Endothelial cell of umbilical vein (primary cell): ENCODE measurements around the gene SV2C. TPM values are rescaled to one million over a fixed set of nuclear protein-coding genes. Genes with fewer than 3 reads are reported as not detected.

Source experiments
- BruUV-seq: library from RNA; stranded (reverse); fragments of 400-500 nt; replicated peaks from 2 replicates; lab custom pipeline; 2021; lab: Mats Ljungman, UMichigan
- CTCF ChIA-PET: fragments of 300-600, 350-600 bp; sonication (Branson Sonifier 250); formaldehyde crosslinking; loops from one replicate; lab custom pipeline; 2021; ENCODE audit warnings: antibody characterized with exemption, inconsistent platforms; lab: Charles Lee
- POLR2A ChIA-PET: fragments of 300-600, 350-600 bp; sonication (Branson Sonifier 250); formaldehyde crosslinking; loops from one replicate; lab custom pipeline; 2021; ENCODE audit warnings: antibody characterized with exemption, inconsistent platforms; lab: Charles Lee
- DNase-seq: peaks from one replicate; pipeline ENCODE4 v3.0.0-alpha.2; 2011; ENCODE audit warnings: low read depth, low spot score
- FAIRE-seq: peaks from 2 replicates; lab custom pipeline; 2011; peaks lifted over from hg19 to GRCh38; lab: Jason Lieb, UNC
- H2AFZ ChIP-seq: 2 replicates; pipeline ENCODE4 v1.6.0; 2012; ENCODE audit warnings: low read depth, low read length, control low read depth, inconsistent platforms
- H3K27ac ChIP-seq: 2 replicates; pipeline ENCODE4 v1.5.1; 2011; ENCODE audit warnings: low read depth, mild to moderate bottlenecking, control low read depth, low read length, moderate library complexity; ENCODE audit not compliant: insufficient read depth
- H3K27me3 ChIP-seq, 2 experiments: 2 replicates each; pipeline versions ENCODE4 v1.6.0 to v1.6.1; 2011; ENCODE audit warnings: low read length in 2 of 2, mixed read lengths in 1 of 2; ENCODE audit not compliant: control insufficient read depth in 2 of 2, insufficient read depth in 2 of 2
- H3K36me3 ChIP-seq, 2 experiments: 2 replicates in 1 of 2; 3 replicates in 1 of 2; pipeline ENCODE4 v1.5.1; 2011; ENCODE audit warnings: low read length in 2 of 2, mild to moderate bottlenecking in 1 of 2, moderate library complexity in 1 of 2; ENCODE audit not compliant: control insufficient read depth in 2 of 2, insufficient read depth in 2 of 2; ENCODE audit errors: extremely low read depth in 1 of 2
- H3K4me1 ChIP-seq: 3 replicates; pipeline ENCODE4 v1.5.1; 2011; ENCODE audit warnings: mild to moderate bottlenecking, low read length; ENCODE audit not compliant: control insufficient read depth, insufficient read depth; ENCODE audit errors: extremely low read depth
- H3K4me2 ChIP-seq: 2 replicates; pipeline ENCODE4 v1.6.1; 2011; ENCODE audit warnings: low read length, control low read depth, mixed read lengths; ENCODE audit not compliant: insufficient read depth
- H3K4me3 ChIP-seq, 3 experiments: fragments of 200-600 bp in 1 of 3; sonication (generic), shearing (Covaris generic) in 1 of 3; replicated peaks in 1 of 3; 2 replicates each; pipeline ENCODE4 v1.5.1; 2011 to 2016; ENCODE audit warnings: control low read depth in 3 of 3, low read length in 3 of 3, mild to moderate bottlenecking in 2 of 3, inconsistent platforms in 1 of 3, low read depth in 1 of 3, moderate library complexity in 1 of 3; ENCODE audit not compliant: insufficient read depth in 1 of 3
- H3K79me2 ChIP-seq: 2 replicates; pipeline ENCODE4 v1.6.0; 2012; ENCODE audit warnings: low read length, inconsistent platforms; ENCODE audit not compliant: control insufficient read depth, insufficient read depth
- H3K9ac ChIP-seq: replicated peaks from 2 replicates; pipeline ENCODE3; 2011; ENCODE audit warnings: low read length, control low read depth; ENCODE audit not compliant: insufficient read depth; ENCODE audit errors: extremely low read depth
- H3K9me1 ChIP-seq: replicated peaks from 3 replicates; pipeline ENCODE4 v1.6.0; 2011; ENCODE audit warnings: mild to moderate bottlenecking, low read length; ENCODE audit not compliant: control insufficient read depth, insufficient read depth; ENCODE audit errors: extremely low read depth
- H3K9me3 ChIP-seq: replicated peaks from 2 replicates; pipeline ENCODE4 v1.5.1; 2012; ENCODE audit warnings: low read length, inconsistent platforms; ENCODE audit not compliant: control insufficient read depth, insufficient read depth
- H4K20me1 ChIP-seq: replicated peaks from 2 replicates; pipeline ENCODE3; 2011; ENCODE audit warnings: mild to moderate bottlenecking, low read length; ENCODE audit not compliant: control insufficient read depth, insufficient read depth; ENCODE audit errors: extremely low read depth
- CTCF ChIP-seq, 2 donors: IDR thresholded peaks; 1 replicate in 1 of 2; 2 replicates in 1 of 2; pipeline ENCODE4 v1.5.1; 2011; ENCODE audit warnings: low read length in 2 of 2, mild to moderate bottlenecking in 2 of 2, moderate library complexity in 2 of 2, control low read depth in 1 of 2, inconsistent platforms in 1 of 2, low read depth in 1 of 2; ENCODE audit not compliant: insufficient read depth in 1 of 2; ENCODE audit errors: extremely low read depth in 1 of 2
- EZH2 ChIP-seq: IDR thresholded peaks from 2 replicates; pipeline ENCODE4 v1.6.1; 2012; ENCODE audit warnings: borderline replicate concordance, low read depth, mild to moderate bottlenecking, moderate library complexity, low read length, inconsistent platforms; ENCODE audit not compliant: severe bottlenecking
- FOS ChIP-seq: IDR thresholded peaks from 2 replicates; pipeline ENCODE4 v1.6.1; 2011; ENCODE audit warnings: mild to moderate bottlenecking, low read length, moderate library complexity, borderline replicate concordance; ENCODE audit not compliant: insufficient read depth
- GATA2 ChIP-seq: IDR thresholded peaks from 2 replicates; pipeline ENCODE4 v1.7.0; 2011; ENCODE audit warnings: low read depth, mild to moderate bottlenecking, moderate library complexity, mixed read lengths, low read length; ENCODE audit not compliant: insufficient read length, insufficient read depth
- JUN ChIP-seq: IDR thresholded peaks from 2 replicates; pipeline ENCODE4 v1.6.1; 2011; ENCODE audit warnings: borderline replicate concordance, low read depth; ENCODE audit not compliant: insufficient read length, insufficient read depth
- MAX ChIP-seq: IDR thresholded peaks from 2 replicates; pipeline ENCODE4 v1.6.1; 2011; ENCODE audit not compliant: insufficient read depth, insufficient read length
- MYC ChIP-seq: IDR thresholded peaks from one replicate; pipeline ENCODE4 v1.6.1; 2011; ENCODE audit warnings: mild to moderate bottlenecking, low read depth, low read length
- POLR2A ChIP-seq: IDR thresholded peaks from 2 replicates; pipeline ENCODE4 v1.6.1; 2012; ENCODE audit warnings: low read depth, mild to moderate bottlenecking, control low read depth, low read length
- POLR2AphosphoS5 ChIP-seq: IDR thresholded peaks from 2 replicates; pipeline ENCODE4 v1.6.1; 2012; ENCODE audit warnings: low read depth, mild to moderate bottlenecking, control low read depth, low read length, moderate library complexity; ENCODE audit not compliant: insufficient read depth
- dilution Hi-C: fragments of 300-500 bp; cut with MboI; formaldehyde crosslinking; loops from one replicate; pipeline ENCODE4 v1.15.0; 2019; ENCODE audit warnings: low sequenced_read_pairs; ENCODE audit not compliant: extremely low pct_ligation_motif_present
- intact Hi-C: fragments of 100-400 bp; cut with micrococcal nuclease; formaldehyde crosslinking; loops from one replicate; pipeline ENCODE4 v1.10.0; 2022
- polyA plus RNA-seq, 4 experiments: library from polyadenylated mRNA; depleted of rRNA in 3 of 4; stranded (reverse) in 3 of 4; unstranded in 1 of 4; fragments of >200 nt; gene quantifications; 2 replicates each; pipeline versions ENCODE4 v1.2.1 to v1.2.3, GENCODE V29; 2011 to 2012; ENCODE audit warnings: missing spikeins in 1 of 4
- total RNA-seq: library from RNA; stranded (reverse); gene quantifications from 2 replicates; pipeline ENCODE4 v1.2.3, GENCODE V29; 2021

SV2C gene
- total and polyA plus RNA-seq, 2 donors (not counting 3 experiments of a cell fraction or from before 2014, with no cell fraction given) = not detected

- no TSS peak for BruUV-seq
- intact Hi-C loops = no loop called here
- no peak for FAIRE-seq
These were observed 250.4 kb downstream of the SV2C start for GRCh38 chr5:76333571-76333970.

More at GRCh38 chr5:76333571-76333970, 250.4 kb downstream of the SV2C start:
- H3K4me1 ChIP-seq = no peaks in the 10 kb centered on the region
- H3K27me3 ChIP-seq = peaks cover 0 to 2% of the 10 kb centered on the region in 2 experiments
- CTCF ChIA-PET = interaction anchor here (1.1 kb wide), 1 partner anchor 25 kb away, joined by 3 read pairs; no protein-coding TSS in a partner anchor
- no peaks in the 10 kb centered on the region for H4K20me1 ChIP-seq
- H2AFZ ChIP-seq = no peak overlapping the region
- no peaks in the 10 kb centered on the region for H3K79me2 ChIP-seq
- TF ChIP-seq FOS = no peak
- no peak for TF ChIP-seq GATA2
- no peak for TF ChIP-seq EZH2
- TF ChIP-seq MAX = no peak
- no peak for TF ChIP-seq JUN
- no peak for TF ChIP-seq CTCF (IDR thresholded peaks at IDR 0.05; ENCODE audit: extremely low read depth in 1 of 2, insufficient read depth in 1 of 2, low read depth in 1 of 2, low read length in 2 of 2)
- TF ChIP-seq POLR2AphosphoS5 = no peak
- no peak for TF ChIP-seq MYC
- TF ChIP-seq POLR2A = no peak
- H3K9me1 ChIP-seq = no peaks in the 10 kb centered on the region
- DNase-seq = no peak
- no peak overlapping the region for H3K27ac ChIP-seq
- H3K4me3 ChIP-seq = no peak overlapping the region
- H3K36me3 ChIP-seq = no peaks in the 10 kb centered on the region
- H3K9ac ChIP-seq = no peak overlapping the region
- dilution Hi-C loops = no loop called here
- H3K4me2 ChIP-seq = no peak overlapping the region
- POLR2A ChIA-PET = no interaction called here
- no peaks in the 10 kb centered on the region for H3K9me3 ChIP-seq
